ENCODE results near the gene BZW2.

BZW2 gene

GRCh38 chr7:16740623-16740953 lies 94.6 kb downstream of the BZW2 start:
- DNase-seq (ENCODE audit: low read depth, low spot score), result no peak
- TF ChIP-seq CTCF (IDR thresholded peaks at IDR 0.05; ENCODE audit: low read depth, low read length), result no peak
- H3K4me3 ChIP-seq (ENCODE audit: low read depth, low read length), result no peak overlapping the region
- in situ Hi-C loops (cut with HindIII; ENCODE audit: low sequenced_read_pairs), result no loop called here

GRCh38 chr7:16740996-16741395 lies 95.0 kb downstream of the BZW2 start:
- no peak for DNase-seq (ENCODE audit: low read depth, low spot score)
- no peak overlapping the region for H3K4me3 ChIP-seq (ENCODE audit: low read depth, low read length)
- in situ Hi-C loops (cut with HindIII; ENCODE audit: low sequenced_read_pairs), result no loop called here
- no peak for TF ChIP-seq CTCF (IDR thresholded peaks at IDR 0.05; ENCODE audit: low read depth, low read length)

GRCh38 chr7:16741676-16742075 lies 95.7 kb downstream of the BZW2 start:
- in situ Hi-C loops (cut with HindIII; ENCODE audit: low sequenced_read_pairs), result no loop called here
- no peak overlapping the region for H3K4me3 ChIP-seq (ENCODE audit: low read depth, low read length)
- no peak for TF ChIP-seq CTCF (IDR thresholded peaks at IDR 0.05; ENCODE audit: low read depth, low read length)
- no peak for DNase-seq (ENCODE audit: low read depth, low spot score)

GRCh38 chr7:16742547-16742946 lies 96.6 kb downstream of the BZW2 start:
- no peak overlapping the region for H3K4me3 ChIP-seq (ENCODE audit: low read depth, low read length)
- DNase-seq (ENCODE audit: low read depth, low spot score), result no peak
- in situ Hi-C loops (cut with HindIII; ENCODE audit: low sequenced_read_pairs), result no loop called here
- TF ChIP-seq CTCF (IDR thresholded peaks at IDR 0.05; ENCODE audit: low read depth, low read length), result no peak

- TF ChIP-seq CTCF (IDR thresholded peaks at IDR 0.05; ENCODE audit: low read depth, low read length), result no peak
- H3K4me3 ChIP-seq (ENCODE audit: low read depth, low read length), result no peak overlapping the region
- in situ Hi-C loops (cut with HindIII; ENCODE audit: low sequenced_read_pairs), result no loop called here
- DNase-seq (ENCODE audit: low read depth, low spot score), result no peak
Measured at GRCh38 chr7:16743236-16743635, 97.3 kb downstream of the BZW2 start.

GRCh38 chr7:16744518-16745250 lies 98.7 kb downstream of the BZW2 start:
- DNase-seq (ENCODE audit: low read depth, low spot score), result no peak
- no peak for TF ChIP-seq CTCF (IDR thresholded peaks at IDR 0.05; ENCODE audit: low read depth, low read length)
- H3K4me3 ChIP-seq (ENCODE audit: low read depth, low read length), result no peak overlapping the region
- in situ Hi-C loops (cut with HindIII; ENCODE audit: low sequenced_read_pairs), result no loop called here

Data from astrocyte of the spinal cord (primary cell).